ENCODE measurements around the gene CNKSR3.

Gene CNKSR3

GRCh38 chr6:154377726-154378125 is 132.8 kb downstream of the CNKSR3 start:
- no peak for DNase-seq

- DNase-seq, result no peak
Measured at GRCh38 chr6:154373971-154374370, 136.5 kb downstream of the CNKSR3 start.

- peak; percentile 52 for DNase-seq
Measured at GRCh38 chr6:154371281-154371680, 139.2 kb downstream of the CNKSR3 start.

- DNase-seq, result peak; percentile 54
Measured at GRCh38 chr6:154370545-154370944, 139.9 kb downstream of the CNKSR3 start.

GRCh38 chr6:154367839-154368695 is 142.4 kb downstream of the CNKSR3 start:
- DNase-seq, result peak; percentile 81

- peak; percentile 58 for DNase-seq
Measured at GRCh38 chr6:154367336-154367735, 143.1 kb downstream of the CNKSR3 start.

- no peak for DNase-seq
Measured at GRCh38 chr6:154363821-154364220, 146.7 kb downstream of the CNKSR3 start.

GRCh38 chr6:154361476-154361875 is 149.0 kb downstream of the CNKSR3 start:
- no peak for DNase-seq

- no peak for DNase-seq
Measured at GRCh38 chr6:154360476-154360875, 150.0 kb downstream of the CNKSR3 start.

GRCh38 chr6:154359679-154360078 is 150.8 kb downstream of the CNKSR3 start:
- DNase-seq, result no peak

GRCh38 chr6:154359161-154359574 is 151.3 kb downstream of the CNKSR3 start:
- peak; percentile 48 for DNase-seq

GRCh38 chr6:154358019-154358545 is 152.4 kb downstream of the CNKSR3 start:
- DNase-seq, result no peak

- DNase-seq, result peak; percentile 89
Measured at GRCh38 chr6:154356690-154357089, 153.8 kb downstream of the CNKSR3 start, which contains the start of gene IPCEF1. Gene IPCEF1 (minus strand): TSS chr6:154356803. CDS start chr6:154265947, 90,856 bp downstream.

GRCh38 chr6:154356113-154356512 is 154.4 kb downstream of the CNKSR3 start:
- DNase-seq, result peak; percentile 40

- no peak for DNase-seq
Measured at GRCh38 chr6:154354265-154354777, 156.2 kb downstream of the CNKSR3 start.

GRCh38 chr6:154353626-154354025 is 156.9 kb downstream of the CNKSR3 start:
- peak; percentile 55 for DNase-seq

GRCh38 chr6:154352898-154353585 is 157.4 kb downstream of the CNKSR3 start:
- DNase-seq, result peak; percentile 84

- no peak for DNase-seq
Measured at GRCh38 chr6:154350293-154350692, 160.2 kb downstream of the CNKSR3 start.

- no peak for DNase-seq
Measured at GRCh38 chr6:154347981-154348380, 162.5 kb downstream of the CNKSR3 start.

- DNase-seq, result no peak
Measured at GRCh38 chr6:154345811-154346210, 164.7 kb downstream of the CNKSR3 start.

GRCh38 chr6:154343473-154344308 is 166.8 kb downstream of the CNKSR3 start:
- no peak for DNase-seq

- DNase-seq, result no peak
Measured at GRCh38 chr6:154341871-154342270, 168.6 kb downstream of the CNKSR3 start.

GRCh38 chr6:154341336-154341735 is 169.1 kb downstream of the CNKSR3 start:
- DNase-seq, result peak; percentile 51
